ENCODE results near the gene PDE1A.

DNA sequence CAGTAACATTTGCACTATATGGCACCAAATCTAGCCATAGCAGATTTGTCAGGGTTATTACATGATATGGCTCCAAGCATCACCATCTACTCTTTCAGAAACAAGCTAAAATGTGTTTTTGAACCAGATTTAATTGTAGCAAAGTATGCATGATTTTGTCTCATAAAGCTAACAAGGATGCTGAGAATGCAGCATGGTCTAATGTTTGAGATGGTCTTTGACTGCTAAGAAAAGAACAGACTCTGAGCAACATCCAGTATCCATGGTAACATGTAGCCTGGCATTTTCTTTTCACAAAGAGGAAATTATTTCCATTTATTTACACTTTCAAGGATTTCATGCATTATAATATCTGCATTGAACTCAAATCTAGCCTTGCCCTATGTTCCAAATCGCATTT lies 206.5 kb downstream of the PDE1A start:
- no peak for TF ChIP-seq RNF2 (IDR thresholded peaks at IDR 0.05; ENCODE audit: borderline replicate concordance, low read depth)
- TF ChIP-seq, protein P1, sequence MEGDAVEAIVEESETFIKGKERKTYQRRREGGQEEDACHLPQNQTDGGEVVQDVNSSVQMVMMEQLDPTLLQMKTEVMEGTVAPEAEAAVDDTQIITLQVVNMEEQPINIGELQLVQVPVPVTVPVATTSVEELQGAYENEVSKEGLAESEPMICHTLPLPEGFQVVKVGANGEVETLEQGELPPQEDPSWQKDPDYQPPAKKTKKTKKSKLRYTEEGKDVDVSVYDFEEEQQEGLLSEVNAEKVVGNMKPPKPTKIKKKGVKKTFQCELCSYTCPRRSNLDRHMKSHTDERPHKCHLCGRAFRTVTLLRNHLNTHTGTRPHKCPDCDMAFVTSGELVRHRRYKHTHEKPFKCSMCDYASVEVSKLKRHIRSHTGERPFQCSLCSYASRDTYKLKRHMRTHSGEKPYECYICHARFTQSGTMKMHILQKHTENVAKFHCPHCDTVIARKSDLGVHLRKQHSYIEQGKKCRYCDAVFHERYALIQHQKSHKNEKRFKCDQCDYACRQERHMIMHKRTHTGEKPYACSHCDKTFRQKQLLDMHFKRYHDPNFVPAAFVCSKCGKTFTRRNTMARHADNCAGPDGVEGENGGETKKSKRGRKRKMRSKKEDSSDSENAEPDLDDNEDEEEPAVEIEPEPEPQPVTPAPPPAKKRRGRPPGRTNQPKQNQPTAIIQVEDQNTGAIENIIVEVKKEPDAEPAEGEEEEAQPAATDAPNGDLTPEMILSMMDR (IDR thresholded peaks at IDR 0.05): no peak

Data from A549 (cell line).